Peyer's patch (tissue), 4 donors: ENCODE results near the gene BACH1.

Source experiments
- POLR2A ChIP-seq, 2 donors: fragments of 450-650 bp; IDR thresholded peaks; one replicate each; pipeline ENCODE4 v1.5.1; 2017; ENCODE audit warnings: antibody characterized with exemption in 2 of 2, mild to moderate bottlenecking in 2 of 2, moderate library complexity in 2 of 2
- TF ChIP-seq, protein P1 (sequence below), 6 experiments: fragments of 450-650 bp in 4 of 6; fragments of 200-600 bp in 2 of 6; sonication (generic) in 1 of 6; IDR thresholded peaks; one replicate each; pipeline ENCODE4 v1.5.1; 2017 to 2019; ENCODE audit warnings: antibody characterized with exemption in 6 of 6, mild to moderate bottlenecking in 3 of 6, moderate library complexity in 1 of 6

DNA sequence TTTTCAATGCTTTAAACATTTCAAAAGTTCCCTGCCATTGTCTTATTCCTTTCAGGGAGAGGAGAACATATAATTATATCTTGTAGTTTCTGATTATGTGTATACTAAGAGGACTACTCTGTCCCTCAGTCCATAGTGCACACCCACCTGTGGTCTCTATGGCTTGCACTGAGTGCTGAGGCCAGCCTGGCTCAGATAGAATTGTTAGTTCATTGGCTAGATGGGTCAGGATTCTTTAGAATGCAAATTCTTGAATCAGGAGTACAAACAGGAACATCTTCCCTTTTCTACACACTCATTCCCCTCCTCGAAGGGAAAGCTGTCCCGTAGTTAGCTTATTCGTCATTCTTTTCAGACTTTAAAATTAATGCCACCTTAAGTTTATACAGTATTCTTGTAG, 8.2 kb downstream of the BACH1 start:
- TF ChIP-seq, protein P1, sequence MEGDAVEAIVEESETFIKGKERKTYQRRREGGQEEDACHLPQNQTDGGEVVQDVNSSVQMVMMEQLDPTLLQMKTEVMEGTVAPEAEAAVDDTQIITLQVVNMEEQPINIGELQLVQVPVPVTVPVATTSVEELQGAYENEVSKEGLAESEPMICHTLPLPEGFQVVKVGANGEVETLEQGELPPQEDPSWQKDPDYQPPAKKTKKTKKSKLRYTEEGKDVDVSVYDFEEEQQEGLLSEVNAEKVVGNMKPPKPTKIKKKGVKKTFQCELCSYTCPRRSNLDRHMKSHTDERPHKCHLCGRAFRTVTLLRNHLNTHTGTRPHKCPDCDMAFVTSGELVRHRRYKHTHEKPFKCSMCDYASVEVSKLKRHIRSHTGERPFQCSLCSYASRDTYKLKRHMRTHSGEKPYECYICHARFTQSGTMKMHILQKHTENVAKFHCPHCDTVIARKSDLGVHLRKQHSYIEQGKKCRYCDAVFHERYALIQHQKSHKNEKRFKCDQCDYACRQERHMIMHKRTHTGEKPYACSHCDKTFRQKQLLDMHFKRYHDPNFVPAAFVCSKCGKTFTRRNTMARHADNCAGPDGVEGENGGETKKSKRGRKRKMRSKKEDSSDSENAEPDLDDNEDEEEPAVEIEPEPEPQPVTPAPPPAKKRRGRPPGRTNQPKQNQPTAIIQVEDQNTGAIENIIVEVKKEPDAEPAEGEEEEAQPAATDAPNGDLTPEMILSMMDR (IDR thresholded peaks at IDR 0.05), result no peak
- TF ChIP-seq POLR2A (IDR thresholded peaks at IDR 0.05), result no peak
